ENCODE results near the gene ACER2.
"Not testable (repeated sequence)": the region's sequence is repeated elsewhere in the genome, so short reads cannot be mapped to it uniquely, and the experiment has no call there.

Gene ACER2

GRCh38 chr9:19381656-19382055 is 27.2 kb upstream of the ACER2 start:
- Histone ChIP-seq H3K4me1 (no peaks in the 10 kb centered on the region), H3K4me3 (ENCODE audit: low read depth, low read length) (no peak overlapping the region), H3K27me3 (no peaks in the 10 kb centered on the region), H3K36me3 (peaks cover 32% of the 10 kb centered on the region), H3K9me3 (no peaks in the 10 kb centered on the region)
- no peak for TF ChIP-seq CTCF (IDR thresholded peaks at IDR 0.05; ENCODE audit: low read depth, low read length)
- no peak for DNase-seq

- DNase-seq; H3K27me3 ChIP-seq; H3K9me3 ChIP-seq; H3K36me3 ChIP-seq; H3K4me3 ChIP-seq (ENCODE audit: low read depth, low read length); H3K4me1 ChIP-seq: not testable (repeated sequence)
Measured at GRCh38 chr9:19385212-19385611, 23.6 kb upstream of the ACER2 start.

- Histone ChIP-seq H3K4me3 (ENCODE audit: low read depth, low read length) (no peak overlapping the region), H3K4me1 (no peaks in the 10 kb centered on the region), H3K27me3 (no peaks in the 10 kb centered on the region), H3K36me3 (no peaks in the 10 kb centered on the region), H3K9me3 (no peaks in the 10 kb centered on the region)
- no peak for TF ChIP-seq CTCF (IDR thresholded peaks at IDR 0.05; ENCODE audit: low read depth, low read length)
- no peak for DNase-seq
Measured at GRCh38 chr9:19385786-19386501, 22.9 kb upstream of the ACER2 start.

GRCh38 chr9:19386502-19387044 is 22.2 kb upstream of the ACER2 start:
- TF ChIP-seq CTCF (IDR thresholded peaks at IDR 0.05; ENCODE audit: low read depth, low read length), result no peak
- Histone ChIP-seq H3K4me3 (ENCODE audit: low read depth, low read length) (no peak overlapping the region), H3K9me3 (no peaks in the 10 kb centered on the region), H3K27me3 (no peaks in the 10 kb centered on the region), H3K36me3 (no peaks in the 10 kb centered on the region), H3K4me1 (no peaks in the 10 kb centered on the region)
- no peak for DNase-seq

GRCh38 chr9:19387317-19387716 is 21.5 kb upstream of the ACER2 start:
- H3K9me3 ChIP-seq, result no peaks in the 10 kb centered on the region
- no peaks in the 10 kb centered on the region for H3K27me3 ChIP-seq
- H3K4me1 ChIP-seq, result no peaks in the 10 kb centered on the region
- no peak for TF ChIP-seq CTCF (IDR thresholded peaks at IDR 0.05; ENCODE audit: low read depth, low read length)
- no peak overlapping the region for H3K4me3 ChIP-seq (ENCODE audit: low read depth, low read length)
- DNase-seq, result no peak
- no peaks in the 10 kb centered on the region for H3K36me3 ChIP-seq

GRCh38 chr9:19389539-19389938 is 19.3 kb upstream of the ACER2 start:
- H3K27me3 ChIP-seq; H3K4me1 ChIP-seq; H3K9me3 ChIP-seq; H3K4me3 ChIP-seq (ENCODE audit: low read depth, low read length); H3K36me3 ChIP-seq; DNase-seq: not testable (repeated sequence)

- Histone ChIP-seq H3K4me3 (ENCODE audit: low read depth, low read length) (no peak overlapping the region), H3K4me1 (no peaks in the 10 kb centered on the region), H3K36me3 (no peaks in the 10 kb centered on the region), H3K27me3 (no peaks in the 10 kb centered on the region), H3K9me3 (no peaks in the 10 kb centered on the region)
- DNase-seq, result no peak
- TF ChIP-seq CTCF (IDR thresholded peaks at IDR 0.05; ENCODE audit: low read depth, low read length), result no peak
Measured at GRCh38 chr9:19397845-19398244, 11.0 kb upstream of the ACER2 start.

GRCh38 chr9:19403231-19403630 is 5.6 kb upstream of the ACER2 start:
- H3K4me1 ChIP-seq; H3K4me3 ChIP-seq (ENCODE audit: low read depth, low read length): not testable (repeated sequence)

More at GRCh38 chr9:19403231-19403630, 5.6 kb upstream of the ACER2 start:
- DNase-seq, H3K27me3 ChIP-seq, H3K9me3 ChIP-seq, H3K36me3 ChIP-seq: not testable (repeated sequence)
